ENCODE results near the gene CBFA2T3. TPM values are rescaled to one million over a fixed set of nuclear protein-coding genes. Genes with fewer than 3 reads are reported as not detected.

Gene CBFA2T3
- total and polyA plus RNA-seq, 2 of the 8 experiments (the other 6 are each of a cell fraction or from before 2014, with no cell fraction given): 0.51 to 1.3 TPM

- no peak overlapping the region; the same call in 1 of the 2 replicates for H3K18ac ChIP-seq (ENCODE audit: extremely low read depth, low read length)
- H3K79me1 ChIP-seq (ENCODE audit: low read depth, low read length): no peaks in the 10 kb centered on the region
- peak overlapping the region in 1 of 4 experiments; percentile 59; a peak in 1 of 7 replicates for H3K9ac ChIP-seq (replicated peaks in 1 of 4; ENCODE audit: extremely low read depth in 1 of 4, low read depth in 3 of 4, low read length in 3 of 4)
- H3K36me3 ChIP-seq (ENCODE audit: control insufficient read depth in 2 of 4, insufficient read depth in 4 of 4, low read length in 3 of 4): peaks cover 0 to 6% (median 0%) of the 10 kb centered on the region in 4 experiments; a peak in 1 of 8 replicates
- H3K9me3 ChIP-seq (ENCODE audit: insufficient read depth in 2 of 2, low read depth in 1 of 2, low read length in 1 of 2): no peaks in the 10 kb centered on the region
- ChIA-PET POLR2A (ENCODE audit: partially characterized antibody) (interaction anchor here (0.6 to 1.3 kb wide), 2 partner anchors 76 to 191 kb away, joined by 3 to 4 read pairs; no protein-coding TSS in a partner anchor), CTCF (ENCODE audit: partially characterized antibody) (interaction anchor here (0.5 to 1.4 kb wide), 5 partner anchors 65 to 126 kb away, joined by 3 read pairs; no protein-coding TSS in a partner anchor)
- H2BK120ac ChIP-seq (replicated peaks; ENCODE audit: low read depth, low read length): no peak overlapping the region
- FAIRE-seq (no peak), DNase-seq (ENCODE audit: low read depth in 1 of 2, low spot score in 2 of 2) (no peak)
- WGBS, 2 experiments (ENCODE audit: extremely low coverage in 1 of 2, insufficient coverage in 1 of 2, insufficient read length in 1 of 2, insufficient replicate concordance in 2 of 2, low coverage in 1 of 2, low lambda C conversion rate in 2 of 2, missing lambda C conversion rate in 1 of 2): 3% methylated on average over 37 of the region's 152 CpGs; no CpG with 5 or more reads in 1 of the 2 experiments
- H3K79me2 ChIP-seq (ENCODE audit: control insufficient read depth in 1 of 2, insufficient read depth in 2 of 2, low read length in 2 of 2): no peaks in the 10 kb centered on the region
- H4K91ac ChIP-seq (replicated peaks; ENCODE audit: insufficient read length, low read length): no peak overlapping the region
- H2BK5ac ChIP-seq (ENCODE audit: low read depth, low read length): no peak overlapping the region
- H3K4me1 ChIP-seq (replicated peaks in 1 of 4; ENCODE audit: control insufficient read depth in 3 of 4, insufficient read depth in 4 of 4, low read length in 3 of 4): peaks cover 0 to 7% (median 4%) of the 10 kb centered on the region in 4 experiments; a peak in 4 of 7 replicates
- H4K5ac ChIP-seq (ENCODE audit: insufficient read length, low read depth, low read length): no peak overlapping the region
- H3K27me3 ChIP-seq (replicated peaks in 1 of 4; ENCODE audit: control insufficient read depth in 3 of 4, extremely low read depth in 1 of 4, insufficient read depth in 3 of 4, low read length in 3 of 4): peaks cover 14 to 29% (median 28%) of the 10 kb centered on the region in 4 experiments; a peak in 6 of 7 replicates
- no peak overlapping the region for H2BK15ac ChIP-seq (ENCODE audit: low read length)
- H3K4me3 ChIP-seq (ENCODE audit: extremely low read depth in 1 of 4, insufficient read depth in 2 of 4, low read depth in 3 of 4, low read length in 4 of 4): peak overlapping the region; percentile 24 to 63 (median 30); a peak in 6 of 8 replicates
- H3K23ac ChIP-seq (ENCODE audit: insufficient read length): no peak overlapping the region
- H3K23me2 ChIP-seq (ENCODE audit: low read depth, low read length): peaks cover 8% of the 10 kb centered on the region; the same call in 1 of the 2 replicates
- H4K20me1 ChIP-seq (replicated peaks in 1 of 2; ENCODE audit: control insufficient read depth in 1 of 2, insufficient read depth in 2 of 2, low read length in 2 of 2): peaks cover 3 to 4% of the 10 kb centered on the region in 2 experiments
- peak overlapping the region; percentile 68; the same call in 1 of the 2 replicates for H4K8ac ChIP-seq (ENCODE audit: extremely low read depth, insufficient read depth, low read length)
- H3K56ac ChIP-seq (replicated peaks; ENCODE audit: insufficient read length, low read depth, low read length): no peak overlapping the region
- no peak overlapping the region for H2BK12ac ChIP-seq (ENCODE audit: low read depth, low read length)
- H2AFZ ChIP-seq (ENCODE audit: low read length): no peak overlapping the region
- no peak overlapping the region for H3K27ac ChIP-seq (ENCODE audit: low read depth, low read length)
- peak overlapping the region; percentile 31 to 83 for H3K4me2 ChIP-seq (ENCODE audit: insufficient read depth in 1 of 2, low read depth in 2 of 2, low read length in 2 of 2)
- no peak overlapping the region for H2BK20ac ChIP-seq (ENCODE audit: low read length)
- no peak overlapping the region for H3K14ac ChIP-seq (ENCODE audit: insufficient read length)
- no peak overlapping the region for H2AK5ac ChIP-seq (ENCODE audit: low read depth, low read length)
- H3K4ac ChIP-seq (replicated peaks; ENCODE audit: insufficient read length, low read depth, low read length): no peak overlapping the region
- TF ChIP-seq CHD2 (IDR thresholded peaks at IDR 0.05; ENCODE audit: low read length) (no peak), USF2 (IDR thresholded peaks at IDR 0.05; ENCODE audit: low read length) (no peak), JUND (IDR thresholded peaks at IDR 0.05; ENCODE audit: low read length) (no peak), GTF2F1 (IDR thresholded peaks at IDR 0.05; ENCODE audit: borderline replicate concordance, low read depth, low read length) (no peak), SIRT6 (IDR thresholded peaks at IDR 0.05; ENCODE audit: low read length) (no peak), KDM4A (IDR thresholded peaks at IDR 0.05; ENCODE audit: low read depth, low read length, severe bottlenecking) (peak; percentile 61), TEAD4 (IDR thresholded peaks at IDR 0.05; ENCODE audit: low read depth, low read length) (no peak), EZH2 (IDR thresholded peaks at IDR 0.05; ENCODE audit: low read depth, low read length, severe bottlenecking) (peak; percentile 86), EGR1 (IDR thresholded peaks at IDR 0.05; ENCODE audit: borderline replicate concordance, low read depth, low read length) (no peak), CREB1 (IDR thresholded peaks at IDR 0.05) (no peak)
Measured at GRCh38 chr16:88940862-88941817, 35.9 kb downstream of the CBFA2T3 start.
